Gastroesophageal sphincter (tissue), 3 donors: Measurements from ENCODE around the gene SLC9A3.

Experiments used
- CTCF ChIP-seq, 4 experiments: fragments of 200-600 bp in 2 of 4; fragments of 450-650 bp in 2 of 4; sonication (generic) in 1 of 4; IDR thresholded peaks; one replicate each; pipeline ENCODE4 v1.5.1; 2017 to 2019; ENCODE audit warnings: antibody characterized with exemption in 4 of 4, mild to moderate bottlenecking in 2 of 4, moderate library complexity in 2 of 4
- EP300 ChIP-seq: sonication (generic); formaldehyde crosslinking; IDR thresholded peaks from one replicate; pipeline ENCODE4 v1.6.1; 2017; ENCODE audit warnings: antibody characterized with exemption, mild to moderate bottlenecking
- POLR2A ChIP-seq, 2 donors: fragments of 450-650 bp; IDR thresholded peaks; one replicate each; pipeline ENCODE4 v1.6.1; 2017; ENCODE audit warnings: antibody characterized with exemption in 2 of 2, mild to moderate bottlenecking in 2 of 2, moderate library complexity in 1 of 2

- TF ChIP-seq CTCF (IDR thresholded peaks at IDR 0.05) (no peak), POLR2A (IDR thresholded peaks at IDR 0.05) (no peak), EP300 (no peak)
Observed at GRCh38 chr5:522116-522515, 2.1 kb downstream of the SLC9A3 start.
